T-helper 22 cell (primary cell): ENCODE data around the gene LZTR1.
"Not testable (repeated sequence)": the region's sequence is repeated elsewhere in the genome, so short reads cannot be mapped to it uniquely, and the experiment has no call there.

ENCODE experiments used
- DNase-seq: peaks from one replicate; pipeline ENCODE4 v3.0.0-alpha.2; 2020; ENCODE audit warnings: low read depth

Gene LZTR1

DNA sequence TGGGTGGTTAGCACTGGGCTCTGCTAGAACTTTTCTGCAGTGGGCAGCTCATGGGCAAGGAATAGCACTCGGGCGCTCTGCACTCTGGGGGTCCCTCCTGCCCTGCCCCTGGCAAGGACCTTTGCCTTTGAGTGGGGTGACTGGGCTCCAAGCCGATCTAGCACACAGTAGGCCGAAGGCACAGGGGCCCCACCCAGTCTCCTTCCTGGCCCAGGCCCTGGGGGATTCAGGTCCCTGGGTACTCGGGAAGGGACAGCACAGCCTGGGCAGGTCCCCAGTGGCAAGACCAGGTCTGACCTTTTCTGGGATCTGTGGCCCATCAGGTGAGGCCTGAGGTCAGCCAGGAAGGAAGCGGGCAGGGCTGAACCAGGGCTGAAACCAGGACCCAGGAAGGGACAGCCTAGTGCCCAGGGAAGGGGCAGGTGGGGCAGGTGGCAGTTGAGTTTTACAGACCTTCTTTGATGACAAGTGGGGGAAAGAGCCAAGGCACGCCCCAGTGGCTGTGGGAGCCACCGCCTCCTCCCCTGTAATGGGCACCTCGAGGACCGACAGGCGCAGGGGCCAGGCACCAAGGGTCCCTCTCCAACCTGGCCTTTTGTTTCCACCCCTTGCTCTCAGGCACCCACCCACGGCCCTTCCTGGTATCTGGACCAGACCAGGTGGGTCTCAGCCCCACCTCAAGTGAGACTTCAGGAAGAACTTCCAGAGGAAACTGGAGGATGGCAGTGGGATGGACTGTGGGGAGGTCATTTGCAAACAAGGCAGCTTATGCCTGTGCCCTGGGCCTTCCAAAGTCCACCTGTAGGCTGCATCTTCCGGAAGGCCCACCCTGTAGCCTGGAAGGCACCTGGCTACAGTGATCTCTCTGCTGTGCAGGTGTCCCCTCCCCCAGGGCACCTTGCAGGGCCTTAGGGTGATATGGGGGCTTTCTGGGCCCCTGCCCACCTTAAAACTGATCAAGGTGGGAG is 15.9 kb upstream of the LZTR1 start:
- DNase-seq, result no peak

DNA sequence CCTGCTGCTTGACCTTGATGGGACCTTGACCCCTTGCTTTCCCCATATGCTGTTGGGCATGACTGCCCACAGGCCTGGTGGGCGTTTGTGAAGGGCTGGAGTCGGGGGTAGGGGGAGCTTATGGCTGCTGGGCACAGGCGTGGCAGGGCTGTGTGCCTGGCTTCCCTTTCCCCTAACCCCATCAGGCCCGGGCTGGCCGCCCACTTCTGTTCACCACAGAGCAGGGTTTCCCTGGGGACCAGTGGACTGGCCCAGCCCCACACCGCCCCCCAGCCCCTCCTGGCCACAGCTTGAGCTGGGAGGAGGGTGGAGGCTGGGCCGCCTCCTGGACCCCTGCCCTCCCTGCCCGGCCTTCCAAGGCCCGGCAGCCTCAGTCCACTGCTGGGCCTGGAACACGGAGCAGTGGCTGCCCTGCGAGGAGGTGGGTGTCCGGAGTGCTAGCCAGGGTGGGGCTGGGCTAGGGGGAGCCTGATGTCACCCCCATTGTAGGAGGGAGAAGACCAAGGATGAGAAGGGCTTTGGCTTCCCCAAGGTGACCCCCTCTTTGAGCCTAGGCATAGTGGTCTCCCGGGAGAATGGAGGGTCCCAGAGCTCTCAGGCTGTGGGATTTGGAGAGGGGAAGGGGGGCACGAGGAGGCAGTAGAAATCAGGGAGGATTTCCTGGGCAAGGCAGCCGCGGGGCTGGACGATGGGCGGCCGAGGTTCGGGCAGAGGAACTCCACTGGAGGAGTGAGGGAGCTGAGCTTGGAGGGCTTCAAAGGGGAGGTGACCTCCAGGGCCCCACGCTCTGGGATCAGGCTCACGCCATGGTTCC is 15.0 kb upstream of the LZTR1 start, which contains the start of gene AIFM3:
Gene AIFM3, plus strand, starts transcription at position 373 of the 814 bp plus-strand sequence. CDS start 690 bp downstream, outside the sequence.
- DNase-seq, result no peak

- DNase-seq, result no peak
Observed at GRCh38 chr22:20967697-20968211, 14.3 kb upstream of the LZTR1 start.

GRCh38 chr22:20968281-20968977 is 13.7 kb upstream of the LZTR1 start:
- DNase-seq, result no peak

DNA sequence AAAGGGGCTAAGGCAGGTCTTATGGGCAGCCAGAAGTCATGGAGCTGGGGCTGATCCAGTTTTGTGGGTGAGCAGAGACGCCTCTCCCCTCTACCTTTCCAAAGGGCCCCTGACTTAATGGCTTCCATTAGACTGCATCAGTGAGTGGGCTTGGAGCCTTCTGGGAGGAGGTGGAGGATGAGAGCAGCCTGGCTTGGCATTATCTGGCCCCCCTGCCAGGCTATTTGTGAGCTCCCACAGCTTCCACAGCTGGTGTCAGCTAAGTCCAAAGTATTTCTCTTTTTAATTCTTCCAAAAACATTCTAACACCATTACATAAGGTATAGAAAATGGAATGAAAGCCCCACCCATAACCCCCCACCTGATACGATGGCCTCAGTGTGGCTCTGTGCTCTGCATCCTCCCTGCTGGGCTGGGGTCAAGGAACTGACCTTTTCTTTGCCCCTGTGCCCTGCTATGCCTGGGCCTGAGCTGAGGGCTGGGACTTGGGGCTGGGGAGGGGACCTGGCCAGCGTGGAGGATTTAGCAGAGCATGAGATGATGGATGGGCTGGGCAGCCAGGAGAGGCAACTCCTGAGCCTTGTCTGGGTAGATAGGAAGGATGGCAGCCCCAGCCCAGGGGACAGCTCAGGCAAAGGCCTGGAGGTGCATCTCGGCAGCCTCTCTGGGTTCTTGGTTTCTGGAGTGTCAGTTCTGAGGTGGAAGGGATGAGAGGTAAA is 11.0 kb upstream of the LZTR1 start:
- no peak for DNase-seq

DNA sequence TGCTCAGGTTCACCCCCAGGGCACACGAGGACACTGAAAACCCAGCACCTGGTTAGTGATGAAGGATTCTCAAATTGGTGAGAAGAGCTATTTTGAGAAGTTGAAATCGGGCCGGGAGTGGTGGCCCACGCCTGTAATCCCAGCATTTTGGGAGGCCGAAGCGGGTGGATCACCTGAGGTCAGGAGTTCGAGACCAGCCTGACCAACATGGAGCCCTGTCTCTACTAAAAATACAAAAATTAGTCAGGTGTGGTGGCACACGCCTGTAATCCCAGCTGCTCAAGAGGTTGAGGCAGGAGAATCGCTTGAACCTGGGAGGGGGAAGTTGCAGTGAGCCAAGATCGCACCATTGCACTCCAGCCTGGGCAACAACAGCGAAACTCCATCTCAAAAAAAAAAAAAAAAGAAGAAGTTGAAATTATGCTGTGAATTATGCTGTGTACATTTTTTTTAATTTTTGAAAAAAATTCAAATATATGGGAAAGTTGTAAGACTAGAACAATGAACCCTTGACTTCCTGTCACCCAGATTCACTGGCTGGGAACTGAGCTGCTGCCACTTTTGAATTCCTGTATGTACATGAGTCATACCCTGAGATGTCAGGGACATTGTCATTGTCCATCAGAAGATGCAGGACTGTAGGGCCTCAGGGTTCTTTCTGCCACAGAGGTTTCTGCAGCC is 9.9 kb upstream of the LZTR1 start:
- DNase-seq, result not testable (repeated sequence)

DNA sequence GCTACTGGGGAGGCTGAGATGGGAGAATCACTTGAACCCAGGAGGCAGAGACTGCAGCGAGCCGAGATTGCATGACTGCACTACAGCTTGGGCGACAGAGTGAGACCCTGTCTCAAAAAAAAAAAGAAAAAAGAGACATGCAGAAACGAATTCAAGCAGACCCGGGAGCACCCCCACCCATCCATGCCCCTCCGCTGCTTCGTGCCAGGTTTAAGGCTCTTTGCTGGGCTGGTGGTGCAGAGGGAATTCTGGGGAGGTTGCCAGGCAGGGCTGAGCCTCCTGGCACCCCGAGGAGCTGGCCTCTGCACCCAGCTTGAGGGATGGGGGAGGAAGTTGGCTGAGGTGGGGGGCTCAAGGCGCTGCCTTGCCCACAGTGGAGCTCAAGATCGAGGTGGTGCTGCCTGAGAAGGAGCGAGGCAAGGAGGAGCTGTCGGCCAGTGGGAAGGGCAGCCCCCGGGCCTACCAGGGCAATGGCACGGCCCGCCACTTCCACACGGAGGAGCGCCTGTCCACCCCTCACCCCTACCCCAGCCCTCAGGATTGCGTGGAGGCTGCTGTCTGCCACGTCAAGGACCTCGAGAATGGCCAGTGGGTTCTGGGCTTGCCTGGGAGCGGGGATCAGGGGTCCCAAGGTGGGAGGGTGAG is 9.0 kb upstream of the LZTR1 start:
- no peak for DNase-seq

DNA sequence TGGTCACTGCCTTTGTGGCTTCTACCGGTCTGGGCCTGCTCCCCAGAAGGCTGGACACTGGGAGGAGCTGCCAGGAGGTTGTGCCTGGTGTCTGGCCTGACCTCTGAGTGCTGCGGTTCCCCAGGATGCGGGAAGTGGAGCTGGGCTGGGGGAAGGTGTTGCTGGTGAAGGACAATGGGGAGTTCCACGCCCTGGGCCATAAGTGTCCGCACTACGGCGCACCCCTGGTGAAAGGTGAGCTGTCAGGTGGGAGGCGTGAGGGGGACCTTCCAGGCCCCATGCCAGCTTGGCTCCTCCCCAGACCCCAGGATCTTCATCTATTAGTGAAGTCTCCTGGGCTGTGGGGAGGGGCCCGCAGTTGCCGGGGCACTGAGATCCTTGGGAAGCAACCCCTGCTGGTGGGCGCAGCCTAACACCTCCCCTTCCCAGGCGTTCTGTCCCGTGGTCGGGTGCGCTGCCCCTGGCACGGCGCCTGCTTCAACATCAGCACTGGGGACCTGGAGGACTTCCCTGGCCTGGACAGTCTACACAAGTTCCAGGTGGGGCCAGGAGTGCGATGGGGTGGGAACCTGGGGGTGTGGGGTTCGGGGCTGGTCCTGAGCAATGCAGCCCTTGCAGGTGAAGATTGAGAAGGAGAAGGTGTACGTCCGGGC is 8.3 kb upstream of the LZTR1 start:
- no peak for DNase-seq

- DNase-seq, result no peak
Observed at GRCh38 chr22:20974336-20974955, 7.7 kb upstream of the LZTR1 start.

GRCh38 chr22:20975541-20976290 is 6.4 kb upstream of the LZTR1 start:
- no peak for DNase-seq

GRCh38 chr22:20976291-20976877 is 5.7 kb upstream of the LZTR1 start:
- DNase-seq, result no peak

GRCh38 chr22:20977019-20977418 is 5.1 kb upstream of the LZTR1 start:
- no peak for DNase-seq

GRCh38 chr22:20977516-20978170 is 4.5 kb upstream of the LZTR1 start:
- no peak for DNase-seq

GRCh38 chr22:20978419-20978818 is 3.7 kb upstream of the LZTR1 start:
- no peak for DNase-seq

- DNase-seq, result peak; percentile 36
Observed at GRCh38 chr22:20979243-20979809, 2.8 kb upstream of the LZTR1 start.

GRCh38 chr22:20979940-20980453 is 2.1 kb upstream of the LZTR1 start:
- no peak for DNase-seq

DNA sequence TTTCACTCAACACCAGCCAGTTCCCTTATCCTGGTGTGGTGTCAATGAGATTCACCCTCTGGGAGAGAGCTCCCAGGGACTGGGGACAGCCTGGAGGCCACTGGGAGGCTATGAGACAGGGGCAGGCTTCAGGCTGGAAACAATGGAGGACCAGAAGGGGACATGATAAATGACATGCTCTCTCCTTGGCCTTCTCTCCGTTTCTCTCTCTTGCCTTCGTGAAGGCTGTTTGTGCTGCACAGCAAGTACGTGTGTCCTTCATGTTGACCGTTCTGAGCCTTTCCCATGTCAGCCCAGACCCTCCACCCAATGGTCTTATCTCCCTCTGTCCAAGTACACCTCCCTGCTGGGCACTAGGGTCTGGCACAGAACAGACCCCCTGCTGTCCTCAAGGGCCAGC is 1.6 kb upstream of the LZTR1 start:
- DNase-seq, result no peak
